GM21737 (cell line): ENCODE data around the gene FRMD3.

Experiments
- ATAC-seq: cut with Tn5 transposase; IDR thresholded peaks from one replicate; pipeline ENCODE4 v1.9.1; 2021; ENCODE audit warnings: mild to moderate bottlenecking, moderate library complexity; ENCODE audit not compliant: unreplicated experiment

The FRMD3 gene

GRCh38 chr9:83245979-83246659 lies 292.1 kb downstream of the FRMD3 start:
- ATAC-seq: no peak

GRCh38 chr9:83242066-83242465 lies 296.1 kb downstream of the FRMD3 start:
- no peak for ATAC-seq

GRCh38 chr9:83240671-83241070 lies 297.5 kb downstream of the FRMD3 start:
- ATAC-seq: no peak

GRCh38 chr9:83239747-83240146 lies 298.5 kb downstream of the FRMD3 start:
- no peak for ATAC-seq

- ATAC-seq: no peak
These were observed 299.1 kb downstream of the FRMD3 start for GRCh38 chr9:83238871-83239640.

- no peak for ATAC-seq
These were observed 302.0 kb downstream of the FRMD3 start for GRCh38 chr9:83236029-83236696.

- no peak for ATAC-seq
These were observed 302.7 kb downstream of the FRMD3 start for GRCh38 chr9:83235526-83235925.

GRCh38 chr9:83234541-83234940 lies 303.7 kb downstream of the FRMD3 start:
- no peak for ATAC-seq

GRCh38 chr9:83233647-83234046 lies 304.6 kb downstream of the FRMD3 start:
- ATAC-seq: no peak

GRCh38 chr9:83231039-83231438 lies 307.2 kb downstream of the FRMD3 start:
- no peak for ATAC-seq

GRCh38 chr9:83220730-83221129 lies 317.5 kb downstream of the FRMD3 start:
- peak; percentile 97 for ATAC-seq

- no peak for ATAC-seq
These were observed 318.2 kb downstream of the FRMD3 start for GRCh38 chr9:83219924-83220438.

- ATAC-seq: no peak
These were observed 318.9 kb downstream of the FRMD3 start for GRCh38 chr9:83219154-83219923.

GRCh38 chr9:83218411-83219090 lies 319.6 kb downstream of the FRMD3 start:
- ATAC-seq: no peak

- no peak for ATAC-seq
These were observed 328.9 kb downstream of the FRMD3 start for GRCh38 chr9:83209188-83209731.

- no peak for ATAC-seq
These were observed 329.9 kb downstream of the FRMD3 start for GRCh38 chr9:83208065-83208850.

- no peak for ATAC-seq
These were observed 334.2 kb downstream of the FRMD3 start for GRCh38 chr9:83204047-83204446.

- ATAC-seq: no peak
These were observed 337.7 kb downstream of the FRMD3 start for GRCh38 chr9:83200531-83200930.

- ATAC-seq: no peak
These were observed 338.4 kb downstream of the FRMD3 start for GRCh38 chr9:83199832-83200231.
